ENCODE results near the gene KIF9. TPM values are rescaled to one million over a fixed set of nuclear protein-coding genes. Genes with fewer than 3 reads are reported as not detected.
"Not testable (repeated sequence)": the region's sequence is repeated elsewhere in the genome, so short reads cannot be mapped to it uniquely, and the experiment has no call there.

The KIF9 gene
- total RNA-seq, 1 experiment from 2014 or later, result 5.7 TPM

DNA sequence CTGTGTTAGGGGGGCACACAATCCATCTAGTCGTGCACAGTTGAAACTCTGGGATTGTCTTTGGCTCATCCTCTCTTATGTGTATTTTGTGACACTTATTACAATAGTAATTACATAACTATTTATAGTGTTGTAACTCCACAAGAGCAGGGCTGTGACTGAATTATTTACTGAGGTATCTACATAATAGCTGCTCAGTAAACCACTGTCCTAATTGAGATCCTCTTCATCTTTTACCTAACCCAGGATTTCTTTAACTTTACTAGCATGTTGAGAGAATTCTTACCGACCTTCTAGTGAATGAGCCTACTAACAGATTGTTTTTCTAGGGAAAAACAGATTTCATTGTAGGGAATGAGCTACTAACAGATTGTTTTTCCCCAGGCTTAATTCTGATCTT is 11.2 kb upstream of the KIF9 start:
- no peak for DNase-seq (ENCODE audit: low read depth)

GRCh38 chr3:47291754-47292420 is 9.3 kb upstream of the KIF9 start:
- not testable (repeated sequence) for DNase-seq (ENCODE audit: low read depth)

- DNase-seq (ENCODE audit: low read depth), result peak; percentile 30
Measured at GRCh38 chr3:47291158-47291753, 8.7 kb upstream of the KIF9 start.

DNA sequence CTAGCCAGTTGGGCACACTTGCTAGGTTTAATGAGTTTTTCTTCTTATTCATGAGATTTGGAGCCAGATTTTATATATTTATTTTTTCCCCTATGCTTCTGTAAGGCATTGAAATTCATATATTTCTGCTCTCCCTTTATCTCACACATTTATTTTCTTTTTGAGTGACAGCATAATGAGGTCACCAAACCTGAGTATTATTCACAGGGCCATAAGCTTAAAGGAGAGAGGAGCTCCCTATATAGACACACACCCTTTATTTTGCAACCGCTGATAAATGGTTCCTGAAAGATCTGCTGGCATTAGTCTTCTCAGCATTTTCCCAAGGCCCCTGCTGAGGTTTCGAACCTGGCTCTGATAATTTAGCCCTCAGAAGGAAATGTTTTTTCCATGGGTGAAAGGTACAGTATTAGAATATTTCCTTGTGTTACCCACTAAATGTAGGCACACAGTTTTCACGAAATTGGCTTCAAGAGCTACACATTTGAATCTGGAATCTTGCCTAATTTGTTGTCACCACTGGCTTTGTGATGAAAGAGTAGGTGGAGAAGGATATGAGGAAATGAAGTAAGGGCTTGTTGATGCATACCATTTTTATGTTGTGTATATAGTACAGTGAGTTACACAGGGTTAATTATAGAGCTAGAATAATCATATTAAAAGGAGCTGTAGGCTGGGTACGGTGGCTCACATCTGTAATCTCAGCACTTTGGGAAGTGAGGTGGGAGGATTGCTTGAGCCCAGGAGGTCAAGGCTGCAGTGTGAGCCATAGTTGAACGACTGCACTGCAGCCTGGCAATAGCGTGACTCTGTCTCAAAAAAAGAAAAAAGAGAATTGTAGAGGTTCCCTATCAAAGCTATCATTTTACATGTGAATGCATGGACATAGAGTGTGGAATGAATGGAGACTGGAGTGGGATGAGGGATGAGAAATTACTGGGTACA is 6.6 kb upstream of the KIF9 start:
- DNase-seq (ENCODE audit: low read depth), result no peak

DNA sequence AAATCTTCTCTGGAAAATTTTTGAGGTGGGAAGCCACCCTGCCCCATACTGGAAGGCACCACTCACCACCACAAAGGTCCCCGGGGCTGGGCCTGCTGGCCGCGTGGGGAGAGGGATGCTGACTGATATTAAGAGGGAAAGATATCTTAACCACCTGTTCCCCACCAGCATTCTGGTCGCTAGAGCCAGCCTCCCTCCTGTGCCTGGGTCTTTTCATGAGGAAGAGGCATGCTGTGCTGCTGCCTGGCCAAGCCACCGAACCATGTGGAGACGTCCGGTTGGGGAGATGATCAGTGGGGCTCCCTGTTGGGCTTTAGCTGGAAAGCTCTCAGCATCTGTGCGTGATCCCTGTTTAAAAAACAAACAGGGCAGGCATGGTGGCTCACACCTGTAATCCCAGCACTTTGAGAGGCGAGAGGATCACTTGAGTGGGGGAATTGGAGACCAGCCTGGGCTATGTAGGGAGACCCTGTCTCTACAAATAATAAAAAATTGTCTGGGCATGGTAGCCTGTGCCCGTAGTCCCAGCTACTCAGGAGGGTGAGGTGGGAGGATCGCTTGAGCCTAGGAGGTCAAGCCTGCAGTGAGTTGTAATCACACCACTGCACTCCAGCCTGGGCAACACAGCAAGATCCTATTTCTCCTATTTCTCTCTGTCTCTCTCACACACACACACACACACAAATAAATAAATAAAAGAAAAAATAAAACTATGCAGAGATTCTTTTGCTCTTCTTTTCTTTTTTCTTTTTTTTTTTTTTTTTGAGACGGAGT is 1.2 kb upstream of the KIF9 start:
- DNase-seq (ENCODE audit: low read depth), result peak; percentile 27

GRCh38 chr3:47283193-47283537 is 566 bp upstream of the KIF9 start:
- no peak for DNase-seq (ENCODE audit: low read depth)

DNA sequence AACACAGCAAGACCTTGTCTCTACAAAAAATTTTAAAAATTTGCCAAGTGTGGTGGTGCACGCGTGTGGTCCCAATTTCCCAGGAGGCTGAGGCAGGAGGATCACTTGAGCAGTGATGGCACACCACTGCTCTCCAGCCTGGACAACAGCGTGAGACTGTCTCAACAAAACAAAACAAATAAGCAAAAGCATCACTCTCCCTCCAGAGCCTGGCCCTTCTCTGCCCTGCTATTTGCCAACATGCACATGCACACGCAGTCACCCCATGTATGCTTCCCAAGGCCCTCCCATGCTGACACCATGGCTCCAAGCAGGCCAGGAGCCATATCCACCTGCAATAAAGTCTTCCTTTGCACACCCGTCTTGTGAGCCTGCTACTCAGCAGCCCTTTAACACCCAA is 2.1 kb downstream of the KIF9 start:
- no peak for DNase-seq (ENCODE audit: low read depth)

- DNase-seq (ENCODE audit: low read depth), result no peak
Measured at GRCh38 chr3:47276558-47276957, 6.0 kb downstream of the KIF9 start.

GRCh38 chr3:47274652-47275051 is 7.9 kb downstream of the KIF9 start:
- no peak for DNase-seq (ENCODE audit: low read depth)

- no peak for DNase-seq (ENCODE audit: low read depth)
Measured at GRCh38 chr3:47273564-47273963, 9.0 kb downstream of the KIF9 start.

DNA sequence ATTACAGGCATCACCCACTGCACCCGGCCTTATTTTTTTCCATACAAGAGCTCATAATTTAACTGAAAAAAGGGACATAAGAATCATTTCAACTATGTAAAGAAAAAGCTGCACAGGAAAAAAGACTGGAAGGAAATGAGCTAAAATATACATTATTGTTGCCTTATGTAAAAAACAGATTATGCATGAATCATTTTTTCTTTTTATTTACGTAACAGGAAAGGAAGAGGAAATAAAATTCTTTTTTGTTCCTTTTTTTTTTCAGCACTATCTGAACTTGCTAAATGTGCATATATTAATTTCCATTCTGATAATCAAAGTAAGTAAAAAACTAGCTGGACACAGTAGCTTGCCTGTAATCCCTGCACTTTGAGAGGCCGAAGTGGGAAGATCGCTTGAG is 12.1 kb downstream of the KIF9 start:
- no peak for DNase-seq (ENCODE audit: low read depth)

DNA sequence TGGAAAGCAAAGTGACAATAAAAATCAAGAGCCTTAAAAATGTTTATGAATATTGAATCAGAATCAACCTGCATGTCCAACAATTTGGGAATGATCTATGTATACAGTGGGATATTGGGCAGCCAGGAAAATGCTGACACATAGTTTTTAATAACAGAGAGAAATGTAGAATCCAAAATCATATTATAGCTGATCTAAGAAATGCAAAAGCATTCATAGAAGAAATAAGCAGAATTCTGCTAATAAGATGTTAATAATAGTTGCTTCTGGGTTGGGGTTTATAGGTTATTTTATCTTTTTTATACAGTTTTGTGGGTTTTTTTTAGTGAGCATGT is 15.1 kb downstream of the KIF9 start:
- no peak for DNase-seq (ENCODE audit: low read depth)

DNA sequence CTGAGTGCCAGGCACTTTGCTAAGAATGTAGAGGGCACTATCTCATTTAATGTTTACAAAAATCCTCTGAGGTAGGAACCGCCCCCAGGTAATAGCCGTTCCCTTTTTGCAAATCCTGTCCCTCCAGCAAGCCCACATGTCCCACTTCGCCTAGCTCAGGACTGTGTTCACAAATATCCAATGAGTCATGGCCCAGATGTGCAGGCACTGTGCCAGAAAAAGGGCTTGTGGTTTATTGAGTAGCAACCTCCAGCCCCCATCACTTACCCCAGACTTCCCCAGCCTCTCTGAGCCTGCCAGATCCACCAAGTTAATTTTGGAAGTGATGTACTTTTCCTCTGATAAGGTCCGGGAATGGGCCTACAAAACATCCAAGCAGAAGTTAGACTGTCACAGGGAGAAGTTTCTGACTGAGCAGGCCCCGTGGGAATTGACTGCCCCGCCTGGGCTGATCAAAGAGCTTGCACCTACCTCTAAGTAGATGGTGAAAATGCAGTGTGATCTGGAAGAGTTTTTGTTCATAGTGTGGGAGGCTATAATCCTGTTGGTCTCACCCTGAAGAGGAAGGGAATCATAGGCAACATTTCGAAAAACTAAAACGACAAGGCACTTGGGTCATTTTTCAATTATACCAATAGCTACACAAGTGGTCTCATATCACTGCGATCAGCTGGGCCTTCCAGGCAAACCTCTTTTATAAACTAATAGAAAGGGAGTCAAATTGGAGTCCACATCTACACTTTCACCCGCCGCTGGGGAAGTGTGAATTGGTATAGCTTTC is 15.7 kb downstream of the KIF9 start:
- peak; percentile 92 for DNase-seq (ENCODE audit: low read depth)

DNA sequence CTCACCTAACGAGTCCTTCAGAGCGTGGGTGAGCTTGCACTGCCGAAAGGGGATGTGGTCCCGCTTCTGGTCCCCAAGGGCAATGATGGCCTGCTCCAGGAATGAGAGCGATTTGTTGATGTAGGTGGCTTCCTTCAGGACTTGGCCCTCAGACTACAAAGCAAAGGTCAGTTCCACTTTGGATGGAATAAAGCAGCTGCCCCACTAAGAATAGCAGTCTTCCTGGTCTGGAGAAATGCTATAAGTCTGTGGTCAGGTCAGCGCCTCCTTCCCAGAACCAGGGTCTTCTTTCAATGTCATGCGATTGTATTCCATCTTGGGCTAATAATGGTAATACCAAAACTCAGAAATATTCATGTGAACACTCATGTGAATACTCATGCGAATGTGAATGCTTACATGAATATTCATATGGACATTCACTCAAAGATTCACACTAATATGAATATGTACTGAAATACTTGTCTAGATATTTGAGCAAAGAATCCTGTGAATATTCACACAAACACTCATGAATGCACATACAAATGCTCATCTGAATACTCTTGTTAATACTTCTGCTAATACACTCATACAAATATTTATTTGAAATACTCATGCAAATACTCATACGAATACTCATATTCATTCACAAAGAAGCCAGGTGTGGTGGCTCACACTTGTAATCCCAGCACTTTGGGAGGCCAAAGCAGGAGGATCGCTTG is 16.7 kb downstream of the KIF9 start:
- DNase-seq (ENCODE audit: low read depth), result peak; percentile 31

- DNase-seq (ENCODE audit: low read depth), result no peak
Measured at GRCh38 chr3:47265008-47265407, 17.6 kb downstream of the KIF9 start.

GRCh38 chr3:47261301-47261700 is 21.3 kb downstream of the KIF9 start:
- DNase-seq (ENCODE audit: low read depth), result no peak

GRCh38 chr3:47260605-47261004 is 22.0 kb downstream of the KIF9 start:
- DNase-seq (ENCODE audit: low read depth), result no peak

GRCh38 chr3:47259114-47259513 is 23.5 kb downstream of the KIF9 start:
- no peak for DNase-seq (ENCODE audit: low read depth)

GRCh38 chr3:47256331-47256730 is 26.3 kb downstream of the KIF9 start:
- not testable (repeated sequence) for DNase-seq (ENCODE audit: low read depth)

DNA sequence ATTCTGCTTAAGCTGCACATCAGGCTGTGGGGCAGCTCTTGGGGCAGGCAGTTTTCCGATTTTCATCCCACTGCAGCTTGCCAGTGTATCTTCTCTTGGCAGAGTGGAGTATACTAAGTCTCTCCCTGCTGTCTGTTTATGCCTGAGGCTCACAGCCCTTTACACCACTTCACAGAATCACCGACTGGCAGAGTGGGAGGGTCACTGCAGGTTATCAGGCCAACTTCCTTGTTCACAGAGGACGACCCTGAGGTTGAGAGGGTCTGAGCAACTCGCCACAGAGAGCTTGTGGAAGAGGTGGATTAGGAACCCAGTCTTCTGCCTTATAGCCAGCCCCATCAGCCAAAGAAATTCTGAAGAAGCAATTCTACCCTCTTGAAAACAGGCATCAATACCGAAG is 30.9 kb downstream of the KIF9 start:
- DNase-seq (ENCODE audit: low read depth), result no peak

DNA sequence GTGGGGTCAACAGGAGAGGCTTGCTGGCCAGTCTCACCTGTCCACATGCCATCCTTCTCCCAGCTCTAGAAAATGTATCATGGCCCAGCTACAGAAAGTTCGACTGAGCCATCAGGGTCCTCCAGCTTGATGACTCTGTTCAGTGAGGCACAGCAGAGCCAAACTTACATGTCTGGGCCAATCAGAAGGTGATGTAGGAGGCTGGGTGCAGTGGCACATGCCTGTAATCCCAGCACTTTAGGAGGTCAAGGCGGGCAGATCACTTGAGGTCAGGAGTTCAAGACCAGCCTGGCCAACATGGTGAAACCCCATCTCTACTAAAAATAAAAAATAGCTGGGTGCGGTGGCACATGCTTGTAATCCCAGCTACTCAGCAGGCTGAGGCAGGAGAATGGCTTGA is 31.5 kb downstream of the KIF9 start:
- DNase-seq (ENCODE audit: low read depth), result not testable (repeated sequence)

All from LHCN-M2 (cell line).